HepG2 (cell line): ENCODE measurements around the gene FN1. TPM values are rescaled to one million over a fixed set of nuclear protein-coding genes. Genes with fewer than 3 reads are reported as not detected.

ENCODE experiments used
- FIP1L1 ChIP-seq: fragments of 200-400 bp; formaldehyde crosslinking; IDR thresholded peaks from 2 replicates; pipeline ENCODE4 v1.6.1; 2018; ENCODE audit warnings: low read depth, mild to moderate bottlenecking, low read length, moderate library complexity, borderline replicate concordance; ENCODE audit not compliant: insufficient read depth
- HDAC2 ChIP-seq: sonication (generic); formaldehyde crosslinking; IDR thresholded peaks from 2 replicates; pipeline ENCODE4 v1.4.0; 2020; ENCODE audit warnings: missing genetic modification reagents
- PRPF4 ChIP-seq: fragments of 200-400 bp; formaldehyde crosslinking; IDR thresholded peaks from 2 replicates; pipeline ENCODE4 v1.6.1; 2016; ENCODE audit warnings: low read length, low read depth; ENCODE audit not compliant: poor library complexity, severe bottlenecking
- PTBP1 ChIP-seq: fragments of 200-400 bp; formaldehyde crosslinking; IDR thresholded peaks from 2 replicates; pipeline ENCODE4 v1.6.1; 2018; ENCODE audit warnings: low read length, low read depth; ENCODE audit not compliant: poor library complexity, severe bottlenecking
- TOE1 ChIP-seq: sonication (generic); formaldehyde crosslinking; IDR thresholded peaks from 2 replicates; pipeline ENCODE4 v1.4.0; 2020; ENCODE audit warnings: mild to moderate bottlenecking, missing genetic modification reagents
- YEATS4 ChIP-seq: sonication (generic); formaldehyde crosslinking; IDR thresholded peaks from 2 replicates; pipeline ENCODE4 v1.4.0; 2020; ENCODE audit warnings: missing genetic modification reagents, borderline replicate concordance
- ZBTB3 ChIP-seq: sonication (generic); formaldehyde crosslinking; IDR thresholded peaks from 2 replicates; pipeline ENCODE4 v1.4.0; 2020; ENCODE audit warnings: low read depth, mild to moderate bottlenecking, moderate library complexity, missing genetic modification reagents, borderline replicate concordance
- ZBTB42 ChIP-seq: sonication (generic); formaldehyde crosslinking; IDR thresholded peaks from 2 replicates; pipeline ENCODE4 v1.5.0; 2020; ENCODE audit warnings: mild to moderate bottlenecking, missing genetic modification reagents
- ZFYVE20 ChIP-seq: sonication (generic); formaldehyde crosslinking; IDR thresholded peaks from 2 replicates; pipeline ENCODE4 v1.8.0; 2023; ENCODE audit warnings: low read depth, mild to moderate bottlenecking, moderate library complexity, missing genetic modification reagents, borderline replicate concordance
- ZNF234 ChIP-seq: sonication (generic); formaldehyde crosslinking; conservative IDR thresholded peaks from 2 replicates; pipeline ENCODE4 v1.5.1; 2020; ENCODE audit warnings: mild to moderate bottlenecking, missing genetic modification reagents
- ZNF33B ChIP-seq: sonication (generic); formaldehyde crosslinking; IDR thresholded peaks from 2 replicates; pipeline ENCODE4 v1.5.1; 2020; ENCODE audit warnings: mild to moderate bottlenecking, missing genetic modification reagents
- ZNF441 ChIP-seq: sonication (generic); formaldehyde crosslinking; IDR thresholded peaks from 2 replicates; pipeline ENCODE4 v1.7.0; 2021; ENCODE audit warnings: missing genetic modification reagents, borderline replicate concordance
- ZNF543 ChIP-seq: sonication (generic); formaldehyde crosslinking; IDR thresholded peaks from 2 replicates; pipeline ENCODE4 v1.4.0; 2020; ENCODE audit warnings: mild to moderate bottlenecking, missing genetic modification reagents
- ZNF674 ChIP-seq: sonication (generic); formaldehyde crosslinking; IDR thresholded peaks from 2 replicates; pipeline ENCODE4 v1.5.0; 2020; ENCODE audit warnings: low read depth, mild to moderate bottlenecking, missing genetic modification reagents
- ZNF703 ChIP-seq: sonication (generic); formaldehyde crosslinking; IDR thresholded peaks from 2 replicates; pipeline ENCODE4 v1.5.1; 2020; ENCODE audit warnings: missing genetic modification reagents, mild to moderate bottlenecking, moderate library complexity, borderline replicate concordance
- ZNF713 ChIP-seq: sonication (generic); formaldehyde crosslinking; IDR thresholded peaks from 2 replicates; pipeline ENCODE4 v1.4.0; 2020; ENCODE audit warnings: mild to moderate bottlenecking, missing genetic modification reagents
- ZNF777 ChIP-seq: sonication (generic); formaldehyde crosslinking; IDR thresholded peaks from 2 replicates; pipeline ENCODE4 v1.4.0; 2020; ENCODE audit warnings: missing genetic modification reagents
- polyA plus RNA-seq, 8 experiments: library from polyadenylated mRNA; depleted of rRNA in 3 of 8; stranded (reverse) in 7 of 8; unstranded in 1 of 8; fragments of >200 nt; fragmentation: Illumina TruSeq in 4 of 8; extraction: Trizol in 4 of 8; gene quantifications; 2 replicates each; pipeline versions ENCODE4 v1.2.1 to v1.2.3, GENCODE V29; 2011 to 2016; ENCODE audit warnings: low read depth in 4 of 8, missing spikeins in 1 of 8, mixed read lengths in 1 of 8; ENCODE audit not compliant: insufficient read depth in 1 of 8
- total RNA-seq, 5 experiments: library from RNA; depleted of rRNA; stranded (reverse); fragments of >200 nt; fragmentation: Illumina TruSeq; extraction: Trizol; gene quantifications; 2 replicates each; pipeline ENCODE4 v1.2.3, GENCODE V29; 2016; ENCODE audit warnings: low read depth in 1 of 5
- TF ChIP-seq, protein P1 (sequence below): sonication (generic); formaldehyde crosslinking; IDR thresholded peaks from 2 replicates; pipeline ENCODE4 v1.5.0; 2020; ENCODE audit warnings: mild to moderate bottlenecking, missing genetic modification reagents, borderline replicate concordance
- TF ChIP-seq, protein P2 (sequence below): sonication (generic); formaldehyde crosslinking; conservative IDR thresholded peaks from 2 replicates; pipeline ENCODE4 v1.5.0; 2020; ENCODE audit warnings: missing genetic modification reagents

Gene FN1
- total and polyA plus RNA-seq, 2 of the 13 experiments (the other 11 are each of a cell fraction or from before 2014, with no cell fraction given): 1,847 to 6,471 TPM

GRCh38 chr2:215435870-215436704, at the start of gene FN1 (continued):
- TF ChIP-seq FIP1L1 (peak; percentile 5; the same call in 1 of the 2 replicates), ZNF777 (CRISPR knock-in tag) (peak; percentile 59; the same call in 1 of the 2 replicates), HDAC2 (peak; percentile 69), ZNF713 (CRISPR knock-in tag) (no peak; the same call in 1 of the 2 replicates), ZBTB42 (CRISPR knock-in tag) (no peak; the same call in 1 of the 2 replicates), ZNF234 (CRISPR knock-in tag) (no peak), ZNF33B (CRISPR knock-in tag) (no peak), ZFYVE20 (CRISPR knock-in tag) (no peak; the same call in 1 of the 2 replicates), TOE1 (no peak), PTBP1 (no peak), PRPF4 (peak; percentile 36), YEATS4 (CRISPR knock-in tag) (peak; percentile 62; the same call in 1 of the 2 replicates), ZNF674 (CRISPR knock-in tag) (peak; percentile 92; the same call in 1 of the 2 replicates), ZNF703 (no peak), ZNF543 (CRISPR knock-in tag) (peak; percentile 67; the same call in 1 of the 2 replicates), ZBTB3 (CRISPR knock-in tag) (no peak), ZNF441 (CRISPR knock-in tag) (peak; percentile 56; the same call in 1 of the 2 replicates)
- TF ChIP-seq, protein P1, sequence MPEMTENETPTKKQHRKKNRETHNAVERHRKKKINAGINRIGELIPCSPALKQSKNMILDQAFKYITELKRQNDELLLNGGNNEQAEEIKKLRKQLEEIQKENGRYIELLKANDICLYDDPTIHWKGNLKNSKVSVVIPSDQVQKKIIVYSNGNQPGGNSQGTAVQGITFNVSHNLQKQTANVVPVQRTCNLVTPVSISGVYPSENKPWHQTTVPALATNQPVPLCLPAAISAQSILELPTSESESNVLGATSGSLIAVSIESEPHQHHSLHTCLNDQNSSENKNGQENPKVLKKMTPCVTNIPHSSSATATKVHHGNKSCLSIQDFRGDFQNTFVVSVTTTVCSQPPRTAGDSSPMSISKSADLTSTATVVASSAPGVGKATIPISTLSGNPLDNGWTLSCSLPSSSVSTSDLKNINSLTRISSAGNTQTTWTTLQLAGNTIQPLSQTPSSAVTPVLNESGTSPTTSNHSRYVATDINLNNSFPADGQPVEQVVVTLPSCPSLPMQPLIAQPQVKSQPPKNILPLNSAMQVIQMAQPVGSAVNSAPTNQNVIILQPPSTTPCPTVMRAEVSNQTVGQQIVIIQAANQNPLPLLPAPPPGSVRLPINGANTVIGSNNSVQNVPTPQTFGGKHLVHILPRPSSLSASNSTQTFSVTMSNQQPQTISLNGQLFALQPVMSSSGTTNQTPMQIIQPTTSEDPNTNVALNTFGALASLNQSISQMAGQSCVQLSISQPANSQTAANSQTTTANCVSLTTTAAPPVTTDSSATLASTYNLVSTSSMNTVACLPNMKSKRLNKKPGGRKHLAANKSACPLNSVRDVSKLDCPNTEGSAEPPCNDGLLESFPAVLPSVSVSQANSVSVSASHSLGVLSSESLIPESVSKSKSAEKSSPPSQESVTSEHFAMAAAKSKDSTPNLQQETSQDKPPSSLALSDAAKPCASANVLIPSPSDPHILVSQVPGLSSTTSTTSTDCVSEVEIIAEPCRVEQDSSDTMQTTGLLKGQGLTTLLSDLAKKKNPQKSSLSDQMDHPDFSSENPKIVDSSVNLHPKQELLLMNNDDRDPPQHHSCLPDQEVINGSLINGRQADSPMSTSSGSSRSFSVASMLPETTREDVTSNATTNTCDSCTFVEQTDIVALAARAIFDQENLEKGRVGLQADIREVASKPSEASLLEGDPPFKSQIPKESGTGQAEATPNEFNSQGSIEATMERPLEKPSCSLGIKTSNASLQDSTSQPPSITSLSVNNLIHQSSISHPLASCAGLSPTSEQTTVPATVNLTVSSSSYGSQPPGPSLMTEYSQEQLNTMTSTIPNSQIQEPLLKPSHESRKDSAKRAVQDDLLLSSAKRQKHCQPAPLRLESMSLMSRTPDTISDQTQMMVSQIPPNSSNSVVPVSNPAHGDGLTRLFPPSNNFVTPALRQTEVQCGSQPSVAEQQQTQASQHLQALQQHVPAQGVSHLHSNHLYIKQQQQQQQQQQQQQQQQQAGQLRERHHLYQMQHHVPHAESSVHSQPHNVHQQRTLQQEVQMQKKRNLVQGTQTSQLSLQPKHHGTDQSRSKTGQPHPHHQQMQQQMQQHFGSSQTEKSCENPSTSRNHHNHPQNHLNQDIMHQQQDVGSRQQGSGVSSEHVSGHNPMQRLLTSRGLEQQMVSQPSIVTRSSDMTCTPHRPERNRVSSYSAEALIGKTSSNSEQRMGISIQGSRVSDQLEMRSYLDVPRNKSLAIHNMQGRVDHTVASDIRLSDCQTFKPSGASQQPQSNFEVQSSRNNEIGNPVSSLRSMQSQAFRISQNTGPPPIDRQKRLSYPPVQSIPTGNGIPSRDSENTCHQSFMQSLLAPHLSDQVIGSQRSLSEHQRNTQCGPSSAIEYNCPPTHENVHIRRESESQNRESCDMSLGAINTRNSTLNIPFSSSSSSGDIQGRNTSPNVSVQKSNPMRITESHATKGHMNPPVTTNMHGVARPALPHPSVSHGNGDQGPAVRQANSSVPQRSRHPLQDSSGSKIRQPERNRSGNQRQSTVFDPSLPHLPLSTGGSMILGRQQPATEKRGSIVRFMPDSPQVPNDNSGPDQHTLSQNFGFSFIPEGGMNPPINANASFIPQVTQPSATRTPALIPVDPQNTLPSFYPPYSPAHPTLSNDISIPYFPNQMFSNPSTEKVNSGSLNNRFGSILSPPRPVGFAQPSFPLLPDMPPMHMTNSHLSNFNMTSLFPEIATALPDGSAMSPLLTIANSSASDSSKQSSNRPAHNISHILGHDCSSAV (CRISPR knock-in tag): 0 out of 2 replicates have a peak, but pooled peaks have one; percentile 59
- TF ChIP-seq, protein P2, sequence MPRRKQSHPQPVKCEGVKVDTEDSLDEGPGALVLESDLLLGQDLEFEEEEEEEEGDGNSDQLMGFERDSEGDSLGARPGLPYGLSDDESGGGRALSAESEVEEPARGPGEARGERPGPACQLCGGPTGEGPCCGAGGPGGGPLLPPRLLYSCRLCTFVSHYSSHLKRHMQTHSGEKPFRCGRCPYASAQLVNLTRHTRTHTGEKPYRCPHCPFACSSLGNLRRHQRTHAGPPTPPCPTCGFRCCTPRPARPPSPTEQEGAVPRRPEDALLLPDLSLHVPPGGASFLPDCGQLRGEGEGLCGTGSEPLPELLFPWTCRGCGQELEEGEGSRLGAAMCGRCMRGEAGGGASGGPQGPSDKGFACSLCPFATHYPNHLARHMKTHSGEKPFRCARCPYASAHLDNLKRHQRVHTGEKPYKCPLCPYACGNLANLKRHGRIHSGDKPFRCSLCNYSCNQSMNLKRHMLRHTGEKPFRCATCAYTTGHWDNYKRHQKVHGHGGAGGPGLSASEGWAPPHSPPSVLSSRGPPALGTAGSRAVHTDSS: no peak
